ENCODE data around the gene SCNN1G. TPM values are rescaled to one million over a fixed set of nuclear protein-coding genes. Genes with fewer than 3 reads are reported as not detected.
A peak's percentile ranks its signal among the peaks of the same experiment; 100 is the strongest.
"Not testable (repeated sequence)": the region's sequence is repeated elsewhere in the genome, so short reads cannot be mapped to it uniquely, and the experiment has no call there.

Gene SCNN1G
- total and polyA plus RNA-seq, 9 of the 15 experiments (the other 6 are each of a cell fraction or from before 2014, with no cell fraction given) = not detected

GRCh38 chr16:23143391-23143790 lies 39.2 kb upstream of the SCNN1G start:
- intact Hi-C loops (cut with micrococcal nuclease) (no loop called here), in situ Hi-C loops (cut with MboI) (no loop called here)
- Histone ChIP-seq H3K79me2 (ENCODE audit: control insufficient read depth, insufficient read depth, low read length) (peaks cover 34% of the 10 kb centered on the region), H3K36me3 (ENCODE audit: control insufficient read depth, insufficient read depth, low read length) (no peaks in the 10 kb centered on the region; the same call in 2 of the 3 replicates), H2AFZ (ENCODE audit: low read depth, low read length) (no peak overlapping the region), H3K4me2 (ENCODE audit: insufficient read depth, low read length) (no peak overlapping the region), H3K4me3 (no peak overlapping the region), H3K27ac (ENCODE audit: extremely low read depth, low read depth, low read length) (no peak overlapping the region), H3K9me1 (ENCODE audit: control insufficient read depth, insufficient read depth, low read length) (no peaks in the 10 kb centered on the region), H3K9ac (ENCODE audit: insufficient read depth in 1 of 2, low read depth in 2 of 2, low read length in 2 of 2) (no peak overlapping the region), H3K4me1 (replicated peaks in 1 of 2; ENCODE audit: control insufficient read depth in 2 of 2, insufficient read depth in 2 of 2, low read length in 2 of 2) (peaks cover 13 to 15% of the 10 kb centered on the region in 2 experiments; a peak in 4 of 5 replicates), H3K27me3 (ENCODE audit: control insufficient read depth in 2 of 2, insufficient read depth in 2 of 2, low read length in 2 of 2) (no peaks in the 10 kb centered on the region), H3K9me3 (replicated peaks; ENCODE audit: control insufficient read depth, insufficient read depth, low read depth, low read length) (no peaks in the 10 kb centered on the region), H4K20me1 (replicated peaks; ENCODE audit: control insufficient read depth, insufficient read depth, low read length) (peaks cover 16% of the 10 kb centered on the region)
- ChIA-PET CTCF (ENCODE audit: low intra/inter-chr PET ratio) (no interaction called here), POLR2A (interaction anchor here (0.9 to 1.3 kb wide), 2 partner anchors 15 to 17 kb away, joined by 3 read pairs; no protein-coding TSS in a partner anchor)
- no TSS peak for BruUV-seq (replicated peaks)
- FAIRE-seq = no peak
- DNase-seq (ENCODE audit: extremely low read depth in 1 of 4, low spot score in 3 of 4) = no peak
- TF ChIP-seq ZNF740 (CRISPR knock-in tag; IDR thresholded peaks at IDR 0.05) (no peak), ZNF740 (tag; IDR thresholded peaks at IDR 0.05) (peak in 1 of 2 experiments; percentile 38; a peak in 1 of 4 replicates), POLR2AphosphoS5 (IDR thresholded peaks at IDR 0.05; ENCODE audit: control insufficient read depth, insufficient read depth, low read depth, low read length) (no peak)
- WGBS (ENCODE audit: insufficient coverage, low coverage, missing lambda C conversion rate) = 40% methylated on average over 3 of the region's 3 CpGs
- ATAC-seq = no peak

GRCh38 chr16:23144393-23144792 lies 38.2 kb upstream of the SCNN1G start:
- H3K4me2 ChIP-seq (ENCODE audit: insufficient read depth, low read length); CTCF ChIA-PET (ENCODE audit: low intra/inter-chr PET ratio); intact Hi-C loops (cut with micrococcal nuclease); BruUV-seq (replicated peaks); H3K36me3 ChIP-seq (ENCODE audit: control insufficient read depth, insufficient read depth, low read length); POLR2A ChIA-PET; H3K9ac ChIP-seq (ENCODE audit: insufficient read depth in 1 of 2, low read depth in 2 of 2, low read length in 2 of 2); DNase-seq (ENCODE audit: extremely low read depth in 1 of 4, low spot score in 3 of 4); H3K9me1 ChIP-seq (ENCODE audit: control insufficient read depth, insufficient read depth, low read length); H2AFZ ChIP-seq (ENCODE audit: low read depth, low read length); ATAC-seq; H3K27me3 ChIP-seq (ENCODE audit: control insufficient read depth in 2 of 2, insufficient read depth in 2 of 2, low read length in 2 of 2); H3K4me3 ChIP-seq; FAIRE-seq; in situ Hi-C loops (cut with MboI); H3K9me3 ChIP-seq (replicated peaks; ENCODE audit: control insufficient read depth, insufficient read depth, low read depth, low read length); H3K27ac ChIP-seq (ENCODE audit: extremely low read depth, low read depth, low read length): not testable (repeated sequence)
- Histone ChIP-seq H3K79me2 (ENCODE audit: control insufficient read depth, insufficient read depth, low read length) (peaks cover 35% of the 10 kb centered on the region), H4K20me1 (replicated peaks; ENCODE audit: control insufficient read depth, insufficient read depth, low read length) (peaks cover 11% of the 10 kb centered on the region), H3K4me1 (replicated peaks in 1 of 2; ENCODE audit: control insufficient read depth in 2 of 2, insufficient read depth in 2 of 2, low read length in 2 of 2) (peaks cover 15 to 16% of the 10 kb centered on the region in 2 experiments; a peak in 4 of 5 replicates)
- 90% methylated on average over 8 of the region's 9 CpGs for WGBS (ENCODE audit: insufficient coverage, low coverage, missing lambda C conversion rate)
